SK-N-SH treated with all-trans-retinoic acid at 6 μM for 48 hours (cell line): Measurements from ENCODE around the gene SMOC2.

Experiments
- CREB5 ChIP-seq: fragments of 250-450 bp; sonication (Bioruptor Pico); IDR thresholded peaks from 2 replicates; pipeline ENCODE4 v1.5.1; 2020; ENCODE audit warnings: low read depth, mild to moderate bottlenecking, moderate library complexity
- CSDC2 ChIP-seq: fragments of 250-450 bp; sonication (Bioruptor Pico); IDR thresholded peaks from 2 replicates; pipeline ENCODE4 v1.5.0; 2020; ENCODE audit warnings: mild to moderate bottlenecking, moderate library complexity
- CSRNP3 ChIP-seq: fragments of 250-450 bp; sonication (Bioruptor Pico); IDR thresholded peaks from 2 replicates; pipeline ENCODE4 v1.5.1; 2021; ENCODE audit warnings: mild to moderate bottlenecking, moderate library complexity
- ESRRG ChIP-seq: fragments of 250-450 bp; sonication (Bioruptor Pico); IDR thresholded peaks from 2 replicates; pipeline ENCODE4 v1.6.1; 2021; ENCODE audit warnings: mild to moderate bottlenecking
- PATZ1 ChIP-seq: fragments of 250-450 bp; sonication (Bioruptor Pico); IDR thresholded peaks from 2 replicates; pipeline ENCODE4 v1.8.0; 2020; ENCODE audit warnings: mild to moderate bottlenecking, moderate library complexity, borderline replicate concordance
- POU6F1 ChIP-seq: fragments of 250-450 bp; sonication (Bioruptor Pico); IDR thresholded peaks from 2 replicates; pipeline ENCODE4 v1.8.0; 2021; ENCODE audit warnings: low read depth, mild to moderate bottlenecking, moderate library complexity, borderline replicate concordance
- PPARA ChIP-seq: fragments of 250-450 bp; sonication (Bioruptor Pico); IDR thresholded peaks from 2 replicates; pipeline ENCODE4 v1.5.0; 2020; ENCODE audit warnings: mild to moderate bottlenecking, borderline replicate concordance
- TCF4 ChIP-seq: fragments of 250-450 bp; sonication (Bioruptor Pico); IDR thresholded peaks from 2 replicates; pipeline ENCODE4 v1.8.0; 2021; ENCODE audit warnings: mild to moderate bottlenecking, moderate library complexity, borderline replicate concordance
- ZFP3 ChIP-seq: fragments of 250-450 bp; sonication (Bioruptor Pico); IDR thresholded peaks from 2 replicates; pipeline ENCODE4 v1.5.0; 2020; ENCODE audit warnings: mild to moderate bottlenecking, moderate library complexity
- ZFP30 ChIP-seq: fragments of 450-650 bp; formaldehyde crosslinking; IDR thresholded peaks from 2 replicates; pipeline ENCODE4 v1.5.0; 2022; ENCODE audit warnings: mild to moderate bottlenecking, moderate library complexity
- ZNF565 ChIP-seq: fragments of 450-650 bp; formaldehyde crosslinking; conservative IDR thresholded peaks from 2 replicates; pipeline ENCODE4 v1.5.0; 2020; ENCODE audit warnings: low read depth, mild to moderate bottlenecking, moderate library complexity

- TF ChIP-seq PATZ1 (CRISPR knock-in tag): no peak
- TF ChIP-seq ZNF565: no peak
- TF ChIP-seq CREB5 (CRISPR knock-in tag): no peak
- no peak for TF ChIP-seq ZFP3
- TF ChIP-seq ESRRG: no peak
- TF ChIP-seq PPARA: no peak
- TF ChIP-seq CSRNP3: no peak
- no peak for TF ChIP-seq ZFP30 (CRISPR knock-in tag)
- TF ChIP-seq POU6F1: no peak
- TF ChIP-seq TCF4 (CRISPR knock-in tag): no peak
- no peak for TF ChIP-seq CSDC2 (CRISPR knock-in tag)
Observed at GRCh38 chr6:168394606-168395005, 46.4 kb upstream of the SMOC2 start.
